A549 (cell line): ENCODE measurements around the gene DISP2. TPM values are rescaled to one million over a fixed set of nuclear protein-coding genes. Genes with fewer than 3 reads are reported as not detected.

ENCODE experiments used
- ATAC-seq, 2 experiments: fragments of 200-7000 bp in 1 of 2; fragments of >200 bp in 1 of 2; cut with Nextera tagmentation in 1 of 2; cut with Tn5 transposase in 1 of 2; 3 replicates each; pipeline versions ENCODE4 v1.8.0 to v1.9.1; 2018 to 2020; ENCODE audit warnings: mild to moderate bottlenecking in 1 of 2, moderate library complexity in 1 of 2
- CTCF ChIA-PET: fragments of 300-600 bp; sonication (Branson Sonifier 250); formaldehyde crosslinking; extraction: SDS; loops from one replicate; lab custom pipeline; 2021; ENCODE audit warnings: antibody characterized with exemption, inconsistent platforms; lab: Yijun Ruan, JAX
- POLR2A ChIA-PET: fragments of 350-600 bp; formaldehyde crosslinking; extraction: SDS; loops from one replicate; lab custom pipeline; 2021; ENCODE audit warnings: antibody characterized with exemption, inconsistent platforms; lab: Yijun Ruan, JAX
- DNase-seq, 2 experiments: peaks; one replicate each; pipeline versions ENCODE4 v3.0.0 to v3.0.0-alpha.2; 2011 to 2016; ENCODE audit warnings: low read depth in 1 of 2, low spot score in 1 of 2
- FAIRE-seq: peaks from 2 replicates; lab custom pipeline; 2011; peaks lifted over from hg19 to GRCh38; lab: Jason Lieb, UNC
- H3K27ac ChIP-seq, 2 experiments: fragments of >200 bp; sonication (Bioruptor Twin); formaldehyde crosslinking; 3 replicates each; pipeline ENCODE4 v1.5.1; 2016 to 2017
- H3K4me1 ChIP-seq: fragments of >200 bp; sonication (Bioruptor Twin); formaldehyde crosslinking; 3 replicates; pipeline ENCODE4 v1.6.1; 2016
- H3K4me2 ChIP-seq: fragments of >200 bp; sonication (Bioruptor Twin); formaldehyde crosslinking; 3 replicates; pipeline ENCODE4 v1.6.1; 2016
- H3K4me3 ChIP-seq: fragments of >200 bp; sonication (Bioruptor Twin); formaldehyde crosslinking; 3 replicates; pipeline ENCODE4 v1.5.1; 2016
- H3K9me3 ChIP-seq: fragments of >200 bp; sonication (Bioruptor Twin); formaldehyde crosslinking; 3 replicates; pipeline ENCODE4 v1.6.1; 2016
- BCL3 ChIP-seq: fragments of >200 bp; sonication (Bioruptor Twin); formaldehyde crosslinking; IDR thresholded peaks from 3 replicates; pipeline ENCODE4 v1.6.1; 2016
- CHD2 ChIP-seq: fragments of 150-350 bp; IDR thresholded peaks from 2 replicates; pipeline ENCODE4 v1.6.1; 2014; ENCODE audit warnings: low read length; ENCODE audit not compliant: partially characterized antibody
- CHD4 ChIP-seq: fragments of 200-600 bp; sonication (generic); IDR thresholded peaks from 2 replicates; pipeline ENCODE4 v1.6.1; 2016; ENCODE audit warnings: antibody characterized with exemption, mild to moderate bottlenecking, borderline replicate concordance
- E2F6 ChIP-seq: IDR thresholded peaks from 2 replicates; pipeline ENCODE4 v1.6.1; 2012; ENCODE audit warnings: low read depth, borderline replicate concordance
- ELK1 ChIP-seq: fragments of 150-350 bp; IDR thresholded peaks from 2 replicates; pipeline ENCODE4 v1.6.1; 2014; ENCODE audit warnings: low read depth, mild to moderate bottlenecking, low read length
- FOSB ChIP-seq: fragments of 250-450 bp; sonication (Bioruptor Pico); IDR thresholded peaks from 2 replicates; pipeline ENCODE4 v1.5.0; 2020; ENCODE audit warnings: mild to moderate bottlenecking, moderate library complexity
- GATA3 ChIP-seq: IDR thresholded peaks from 2 replicates; pipeline ENCODE4 v1.6.1; 2012; ENCODE audit warnings: borderline replicate concordance
- HDAC2 ChIP-seq: fragments of 200-600 bp; sonication (generic); IDR thresholded peaks from 2 replicates; pipeline ENCODE4 v1.6.1; 2016
- HES2 ChIP-seq: fragments of >200 bp; sonication (Bioruptor Twin); formaldehyde crosslinking; IDR thresholded peaks from 2 replicates; pipeline ENCODE4 v1.6.1; 2016
- HEYL ChIP-seq: fragments of 250-450 bp; sonication (Bioruptor Pico); IDR thresholded peaks from 2 replicates; pipeline ENCODE4 v1.8.0; 2021; ENCODE audit warnings: mild to moderate bottlenecking, moderate library complexity
- HMGXB4 ChIP-seq: fragments of 250-450 bp; sonication (Bioruptor Pico); IDR thresholded peaks from 2 replicates; pipeline ENCODE4 v1.5.0; 2021; ENCODE audit warnings: mild to moderate bottlenecking, moderate library complexity, borderline replicate concordance
- JUN ChIP-seq, 2 experiments: fragments of >200 bp; sonication (Bioruptor Twin); formaldehyde crosslinking; IDR thresholded peaks; 2 replicates in 1 of 2; 3 replicates in 1 of 2; pipeline ENCODE4 v1.6.1; 2016 to 2017
- JUNB ChIP-seq: fragments of >200 bp; sonication (Bioruptor Twin); formaldehyde crosslinking; IDR thresholded peaks from 2 replicates; pipeline ENCODE4 v1.6.1; 2016
- MYC ChIP-seq: IDR thresholded peaks from 2 replicates; pipeline ENCODE4 v1.6.1; 2012; ENCODE audit warnings: mild to moderate bottlenecking, inconsistent platforms, low read length, improper control_type of control experiment, borderline replicate concordance
- NFE2L2 ChIP-seq: fragments of 150-350 bp; conservative IDR thresholded peaks from 2 replicates; pipeline ENCODE4 v1.6.1; 2014; ENCODE audit warnings: low read length
- PBX3 ChIP-seq: IDR thresholded peaks from 2 replicates; pipeline ENCODE4 v1.6.1; 2012
- POLR2A ChIP-seq: IDR thresholded peaks from 2 replicates; pipeline ENCODE4 v1.6.1; 2012; ENCODE audit warnings: mild to moderate bottlenecking, low read length
- RARB ChIP-seq: fragments of 250-450 bp; sonication (Bioruptor Pico); IDR thresholded peaks from 2 replicates; pipeline ENCODE4 v1.8.0; 2021; ENCODE audit warnings: mild to moderate bottlenecking, moderate library complexity
- RCOR1 ChIP-seq: fragments of 150-350 bp; IDR thresholded peaks from 2 replicates; pipeline ENCODE4 v1.6.1; 2014; ENCODE audit warnings: antibody characterized with exemption, low read length, low read depth
- RFX5 ChIP-seq: fragments of 450-650 bp; IDR thresholded peaks from 2 replicates; pipeline ENCODE4 v1.7.1; 2014; ENCODE audit warnings: antibody characterized with exemption, mild to moderate bottlenecking, moderate library complexity
- RNF2 ChIP-seq: fragments of 200-600 bp; sonication (generic); IDR thresholded peaks from 2 replicates; pipeline ENCODE4 v1.6.1; 2016; ENCODE audit warnings: low read depth, mild to moderate bottlenecking, antibody characterized with exemption, moderate library complexity, borderline replicate concordance
- TFCP2L1 ChIP-seq: fragments of 250-450 bp; sonication (Bioruptor Pico); IDR thresholded peaks from 2 replicates; pipeline ENCODE4 v1.5.0; 2021; ENCODE audit warnings: mild to moderate bottlenecking
- USF2 ChIP-seq: fragments of 450-650 bp; IDR thresholded peaks from 2 replicates; pipeline ENCODE4 v1.6.1; 2014; ENCODE audit warnings: antibody characterized with exemption
- ZSCAN20 ChIP-seq: fragments of 250-450 bp; sonication (Bioruptor Pico); IDR thresholded peaks from 2 replicates; pipeline ENCODE4 v1.8.0; 2022; ENCODE audit warnings: mild to moderate bottlenecking, moderate library complexity
- WGBS: methylation state at CpG from one replicate; pipeline ENCODE4 v1.1.6; 2017; ENCODE audit errors: missing lambda C conversion rate; 5-methylcytosine and 5-hydroxymethylcytosine counted together
- polyA plus RNA-seq, 4 experiments: library from polyadenylated mRNA; depleted of rRNA in 3 of 4; stranded (reverse); fragments of >200 nt; fragmentation: RNase III in 1 of 4; extraction: RNeasy Plus Mini Kit Qiagen cat#74134 plus additional on column Dnase treatment in 1 of 4; gene quantifications; 2 replicates in 3 of 4; 3 replicates in 1 of 4; pipeline ENCODE4 v1.2.3, GENCODE V29; 2011 to 2017

The DISP2 gene
- polyA plus RNA-seq, 2 of the 4 experiments (the other 2 are of a cell fraction), result 0.26 to 0.56 TPM

GRCh38 chr15:40325188-40325587, 32.8 kb upstream of the DISP2 start:
- DNase-seq, result no peak
- FAIRE-seq, result no peak
- TF ChIP-seq RARB (CRISPR knock-in tag), result no peak
- TF ChIP-seq HEYL (CRISPR knock-in tag), result no peak
- TF ChIP-seq TFCP2L1 (CRISPR knock-in tag), result no peak
- no peak for TF ChIP-seq ZSCAN20 (CRISPR knock-in tag)
- TF ChIP-seq, all 56 proteins: peak for 0
- H3K27ac ChIP-seq, result no peak overlapping the region
- POLR2A ChIA-PET, result no interaction called here
- CTCF ChIA-PET, result interaction anchor here (0.7 to 6.7 kb wide), 7 partner anchors 9 to 482 kb away, joined by 3 to 91 read pairs (median 4); partner anchors contain the start of gene CCDC9B
- H3K4me3 ChIP-seq, result no peak overlapping the region
- H3K4me1 ChIP-seq, result peaks cover 9% of the 10 kb centered on the region; the same call in 1 of the 3 replicates
- no peak for ATAC-seq
- no peaks in the 10 kb centered on the region for H3K9me3 ChIP-seq
- WGBS, result 91% methylated on average over 2 of the region's 2 CpGs
- H3K4me2 ChIP-seq, result peak overlapping the region; percentile 98; the same call in 2 of the 3 replicates

- Histone ChIP-seq H3K27ac (no peak overlapping the region), H3K4me3 (no peak overlapping the region), H3K9me3 (no peaks in the 10 kb centered on the region), H3K4me2 (no peak overlapping the region), H3K4me1 (peaks cover 9% of the 10 kb centered on the region; the same call in 1 of the 3 replicates)
- FAIRE-seq (no peak), DNase-seq (no peak), ATAC-seq (no peak)
- ChIA-PET POLR2A (no interaction called here), CTCF (interaction anchor here (0.7 to 6.7 kb wide), 8 partner anchors 9 to 482 kb away, joined by 3 to 91 read pairs (median 4); partner anchors contain the start of gene CCDC9B)
- TF ChIP-seq POLR2A, result no peak
- no peak for TF ChIP-seq RARB (CRISPR knock-in tag)
- TF ChIP-seq USF2, result no peak
- no peak for TF ChIP-seq CHD4
- TF ChIP-seq E2F6, result no peak
- TF ChIP-seq HMGXB4 (CRISPR knock-in tag), result no peak
- TF ChIP-seq NFE2L2, result no peak
- no peak for TF ChIP-seq HES2
- no peak for TF ChIP-seq ELK1
- TF ChIP-seq ZSCAN20 (CRISPR knock-in tag), result no peak
- 100% methylated on average over 2 of the region's 2 CpGs for WGBS
These were observed 32.3 kb upstream of the DISP2 start for GRCh38 chr15:40325700-40326099.

GRCh38 chr15:40327457-40327856, 30.6 kb upstream of the DISP2 start:
- FAIRE-seq (no peak), DNase-seq (no peak), ATAC-seq (no peak)
- Histone ChIP-seq H3K4me2 (no peak overlapping the region), H3K9me3 (no peaks in the 10 kb centered on the region), H3K4me1 (peaks cover 9% of the 10 kb centered on the region; the same call in 1 of the 3 replicates), H3K27ac (no peak overlapping the region), H3K4me3 (no peak overlapping the region)
- POLR2A ChIA-PET, result interaction anchor here (2.4 to 4.6 kb wide), 2 partner anchors 11 to 13 kb away, joined by 8 to 20 read pairs; partner anchors contain the start of gene CCDC9B
- CTCF ChIA-PET, result interaction anchor here (0.6 to 6.7 kb wide), 12 partner anchors 11 to 277 kb away, joined by 3 to 91 read pairs (median 4); partner anchors contain the start of gene CCDC9B
- WGBS, result 63% methylated on average over 3 of the region's 6 CpGs
- TF ChIP-seq RNF2, result no peak
- no peak for TF ChIP-seq BCL3
- TF ChIP-seq CHD2, result no peak
- TF ChIP-seq CHD4, result no peak
- TF ChIP-seq JUNB, result no peak
- no peak for TF ChIP-seq RCOR1
- TF ChIP-seq MYC, result no peak
- TF ChIP-seq FOSB (CRISPR knock-in tag), result no peak
- TF ChIP-seq PBX3, result no peak
- no peak for TF ChIP-seq HES2
- no peak for TF ChIP-seq RFX5
- TF ChIP-seq JUN (IDR thresholded peaks at IDR 0.05), result no peak
- no peak for TF ChIP-seq GATA3
- no peak for TF ChIP-seq HDAC2
